HepG2 (cell line): ENCODE measurements around the gene ZKSCAN4. TPM values are rescaled to one million over a fixed set of nuclear protein-coding genes. Genes with fewer than 3 reads are reported as not detected.
A peak's percentile ranks its signal among the peaks of the same experiment; 100 is the strongest.

Source experiments
- ARHGAP35 ChIP-seq: sonication (generic); formaldehyde crosslinking; IDR thresholded peaks from 2 replicates; pipeline ENCODE4 v1.9.0; 2022; ENCODE audit warnings: mild to moderate bottlenecking, inconsistent platforms, moderate library complexity, missing genetic modification reagents, borderline replicate concordance
- CREB1 ChIP-seq, 2 experiments: fragments of 450-650 bp in 1 of 2; IDR thresholded peaks; 2 replicates each; pipeline ENCODE4 v1.6.1; 2016 to 2017; ENCODE audit warnings: control low read depth in 1 of 2, mild to moderate bottlenecking in 1 of 2, missing compliant biosample characterization in 1 of 2, missing genetic modification characterization in 1 of 2
- DMAP1 ChIP-seq: IDR thresholded peaks from 2 replicates; pipeline ENCODE4 v1.6.1; 2016
- HMG20B ChIP-seq: conservative IDR thresholded peaks from 2 replicates; pipeline ENCODE4 v1.6.1; 2016; ENCODE audit warnings: missing genetic modification reagents, missing compliant biosample characterization
- KAT7 ChIP-seq: IDR thresholded peaks from 2 replicates; pipeline ENCODE4 v1.6.1; 2018; ENCODE audit warnings: borderline replicate concordance, missing compliant biosample characterization
- KDM4B ChIP-seq: sonication (generic); formaldehyde crosslinking; IDR thresholded peaks from 2 replicates; pipeline ENCODE4 v1.4.0; 2020; ENCODE audit warnings: missing genetic modification reagents
- KDM5A ChIP-seq: fragments of 200-600 bp; sonication (generic); IDR thresholded peaks from 2 replicates; pipeline ENCODE4 v1.7.0; 2018; ENCODE audit warnings: antibody characterized with exemption, mild to moderate bottlenecking, low read length, borderline replicate concordance
- MAF1 ChIP-seq: sonication (generic); formaldehyde crosslinking; IDR thresholded peaks from 2 replicates; pipeline ENCODE4 v1.5.0; 2020; ENCODE audit warnings: missing genetic modification reagents, borderline replicate concordance
- PAF1 ChIP-seq: IDR thresholded peaks from 2 replicates; pipeline ENCODE4 v1.6.1; 2016; ENCODE audit warnings: missing genetic modification reagents, missing compliant biosample characterization
- RBM22 ChIP-seq: fragments of 200-400 bp; formaldehyde crosslinking; optimal IDR thresholded peaks from 2 replicates; pipeline ENCODE3; 2017; ENCODE audit warnings: mild to moderate bottlenecking, low read length, moderate library complexity
- SOX13 ChIP-seq, 3 experiments: fragments of 450-650 bp in 1 of 3; sonication (generic) in 1 of 3; formaldehyde crosslinking in 1 of 3; IDR thresholded peaks in 2 of 3; conservative IDR thresholded peaks in 1 of 3; 2 replicates each; pipeline versions ENCODE4 v1.5.0 to v1.6.1; 2016 to 2020; ENCODE audit warnings: antibody characterized with exemption in 1 of 3, mild to moderate bottlenecking in 1 of 3, missing compliant biosample characterization in 1 of 3, missing genetic modification reagents in 1 of 3, moderate library complexity in 1 of 3
- ZFP37 ChIP-seq: sonication (generic); formaldehyde crosslinking; IDR thresholded peaks from 2 replicates; pipeline ENCODE4 v1.4.0; 2020; ENCODE audit warnings: missing genetic modification reagents, borderline replicate concordance
- ZNF776 ChIP-seq: sonication (generic); formaldehyde crosslinking; IDR thresholded peaks from 2 replicates; pipeline ENCODE4 v1.4.0; 2020; ENCODE audit warnings: mild to moderate bottlenecking, missing genetic modification reagents
- polyA plus RNA-seq, 8 experiments: library from polyadenylated mRNA; depleted of rRNA in 3 of 8; stranded (reverse) in 7 of 8; unstranded in 1 of 8; fragments of >200 nt; fragmentation: Illumina TruSeq in 4 of 8; extraction: Trizol in 4 of 8; gene quantifications; 2 replicates each; pipeline versions ENCODE4 v1.2.1 to v1.2.3, GENCODE V29; 2011 to 2016; ENCODE audit warnings: low read depth in 4 of 8, missing spikeins in 1 of 8, mixed read lengths in 1 of 8; ENCODE audit not compliant: insufficient read depth in 1 of 8
- total RNA-seq, 5 experiments: library from RNA; depleted of rRNA; stranded (reverse); fragments of >200 nt; fragmentation: Illumina TruSeq; extraction: Trizol; gene quantifications; 2 replicates each; pipeline ENCODE4 v1.2.3, GENCODE V29; 2016; ENCODE audit warnings: low read depth in 1 of 5
- TF ChIP-seq, protein P1 (sequence below): sonication (generic); formaldehyde crosslinking; IDR thresholded peaks from 2 replicates; pipeline ENCODE4 v1.5.1; 2020; ENCODE audit warnings: missing genetic modification reagents, mild to moderate bottlenecking, borderline replicate concordance
- TF ChIP-seq, protein P2 (sequence below): sonication (generic); formaldehyde crosslinking; IDR thresholded peaks from 2 replicates; pipeline ENCODE4 v1.5.0; 2020; ENCODE audit warnings: missing genetic modification reagents, mild to moderate bottlenecking, borderline replicate concordance
- TF ChIP-seq, protein P3 (sequence below): sonication (generic); formaldehyde crosslinking; IDR thresholded peaks from 2 replicates; pipeline ENCODE4 v1.8.0; 2022; ENCODE audit warnings: mild to moderate bottlenecking, missing genetic modification reagents
- TF ChIP-seq, protein P4 (sequence below): sonication (generic); formaldehyde crosslinking; IDR thresholded peaks from 2 replicates; pipeline ENCODE4 v1.4.0; 2020; ENCODE audit warnings: missing genetic modification reagents

Gene ZKSCAN4
- total and polyA plus RNA-seq, 2 of the 13 experiments (the other 11 are each of a cell fraction or from before 2014, with no cell fraction given), result 2.9 to 7.8 TPM

DNA sequence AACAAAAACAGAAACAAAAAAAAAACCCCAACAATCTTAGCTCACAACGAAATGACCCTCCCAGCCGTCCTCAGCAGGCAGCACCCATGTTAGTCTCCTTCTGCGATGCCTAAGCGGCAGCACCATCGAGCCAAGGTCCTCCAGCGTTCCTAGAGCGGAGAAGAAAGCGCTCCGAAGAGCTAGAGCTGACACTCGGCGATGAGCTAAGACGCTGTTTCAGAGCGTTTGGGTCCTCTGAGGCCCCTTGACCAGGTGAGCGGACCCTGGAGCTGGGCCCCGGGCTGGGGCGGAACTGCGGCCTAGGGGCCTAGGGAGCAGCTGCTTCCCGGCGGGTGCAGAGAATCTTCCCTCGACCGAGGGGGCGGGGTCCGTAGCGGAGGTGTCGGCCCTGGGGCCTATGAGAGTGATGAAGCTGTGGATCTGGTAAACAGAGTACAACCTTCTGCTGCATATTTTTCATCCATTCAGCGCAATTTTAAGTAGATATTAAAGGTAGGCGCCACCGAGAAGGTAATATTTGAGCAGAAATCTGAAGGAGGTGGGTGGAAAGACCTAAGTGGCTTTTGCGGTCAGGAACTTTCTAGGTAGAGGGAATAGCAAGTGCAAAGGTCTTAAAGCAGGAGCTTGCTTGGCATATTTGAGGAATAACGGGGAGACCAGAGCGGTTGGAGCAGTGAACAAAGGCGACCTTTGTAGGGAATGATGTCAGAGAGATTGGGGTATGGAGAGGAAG, 15.1 kb upstream of the ZKSCAN4 start, which contains the start of gene ZSCAN26 (continued):
- TF ChIP-seq, protein P1, sequence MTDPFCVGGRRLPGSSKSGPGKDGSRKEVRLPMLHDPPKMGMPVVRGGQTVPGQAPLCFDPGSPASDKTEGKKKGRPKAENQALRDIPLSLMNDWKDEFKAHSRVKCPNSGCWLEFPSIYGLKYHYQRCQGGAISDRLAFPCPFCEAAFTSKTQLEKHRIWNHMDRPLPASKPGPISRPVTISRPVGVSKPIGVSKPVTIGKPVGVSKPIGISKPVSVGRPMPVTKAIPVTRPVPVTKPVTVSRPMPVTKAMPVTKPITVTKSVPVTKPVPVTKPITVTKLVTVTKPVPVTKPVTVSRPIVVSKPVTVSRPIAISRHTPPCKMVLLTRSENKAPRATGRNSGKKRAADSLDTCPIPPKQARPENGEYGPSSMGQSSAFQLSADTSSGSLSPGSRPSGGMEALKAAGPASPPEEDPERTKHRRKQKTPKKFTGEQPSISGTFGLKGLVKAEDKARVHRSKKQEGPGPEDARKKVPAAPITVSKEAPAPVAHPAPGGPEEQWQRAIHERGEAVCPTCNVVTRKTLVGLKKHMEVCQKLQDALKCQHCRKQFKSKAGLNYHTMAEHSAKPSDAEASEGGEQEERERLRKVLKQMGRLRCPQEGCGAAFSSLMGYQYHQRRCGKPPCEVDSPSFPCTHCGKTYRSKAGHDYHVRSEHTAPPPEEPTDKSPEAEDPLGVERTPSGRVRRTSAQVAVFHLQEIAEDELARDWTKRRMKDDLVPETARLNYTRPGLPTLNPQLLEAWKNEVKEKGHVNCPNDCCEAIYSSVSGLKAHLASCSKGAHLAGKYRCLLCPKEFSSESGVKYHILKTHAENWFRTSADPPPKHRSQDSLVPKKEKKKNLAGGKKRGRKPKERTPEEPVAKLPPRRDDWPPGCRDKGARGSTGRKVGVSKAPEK (CRISPR knock-in tag), result peak; percentile 92; the same call in 1 of the 2 replicates
- TF ChIP-seq KDM5A, result peak; percentile 94
- TF ChIP-seq SOX13 (IDR thresholded peaks at IDR 0.05), result no peak
- TF ChIP-seq SOX13 (CRISPR knock-in tag; conservative IDR thresholded peaks at IDR 0.05 in 1 of 2, IDR thresholded peaks at IDR 0.05 in 1 of 2), result peak in 1 of 2 experiments; percentile 33; a peak in 1 of 4 replicates
- TF ChIP-seq, protein P2, sequence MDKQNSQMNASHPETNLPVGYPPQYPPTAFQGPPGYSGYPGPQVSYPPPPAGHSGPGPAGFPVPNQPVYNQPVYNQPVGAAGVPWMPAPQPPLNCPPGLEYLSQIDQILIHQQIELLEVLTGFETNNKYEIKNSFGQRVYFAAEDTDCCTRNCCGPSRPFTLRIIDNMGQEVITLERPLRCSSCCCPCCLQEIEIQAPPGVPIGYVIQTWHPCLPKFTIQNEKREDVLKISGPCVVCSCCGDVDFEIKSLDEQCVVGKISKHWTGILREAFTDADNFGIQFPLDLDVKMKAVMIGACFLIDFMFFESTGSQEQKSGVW (CRISPR knock-in tag), result no peak
- TF ChIP-seq DMAP1 (CRISPR knock-in tag), result peak; percentile 89
- TF ChIP-seq KAT7 (CRISPR knock-in tag), result peak; percentile 92; the same call in 1 of the 2 replicates
- TF ChIP-seq RBM22, result no peak
- peak; percentile 74; the same call in 1 of the 2 replicates for TF ChIP-seq KDM4B (CRISPR knock-in tag)
- TF ChIP-seq, protein P3, sequence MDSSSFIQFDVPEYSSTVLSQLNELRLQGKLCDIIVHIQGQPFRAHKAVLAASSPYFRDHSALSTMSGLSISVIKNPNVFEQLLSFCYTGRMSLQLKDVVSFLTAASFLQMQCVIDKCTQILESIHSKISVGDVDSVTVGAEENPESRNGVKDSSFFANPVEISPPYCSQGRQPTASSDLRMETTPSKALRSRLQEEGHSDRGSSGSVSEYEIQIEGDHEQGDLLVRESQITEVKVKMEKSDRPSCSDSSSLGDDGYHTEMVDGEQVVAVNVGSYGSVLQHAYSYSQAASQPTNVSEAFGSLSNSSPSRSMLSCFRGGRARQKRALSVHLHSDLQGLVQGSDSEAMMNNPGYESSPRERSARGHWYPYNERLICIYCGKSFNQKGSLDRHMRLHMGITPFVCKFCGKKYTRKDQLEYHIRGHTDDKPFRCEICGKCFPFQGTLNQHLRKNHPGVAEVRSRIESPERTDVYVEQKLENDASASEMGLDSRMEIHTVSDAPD (CRISPR knock-in tag), result 0 out of 2 replicates have a peak, but pooled peaks have one; percentile 52
- no peak for TF ChIP-seq PAF1 (CRISPR knock-in tag)
- TF ChIP-seq ZFP37 (CRISPR knock-in tag), result peak; percentile 86; the same call in 1 of the 2 replicates
- TF ChIP-seq MAF1, result 0 out of 2 replicates have a peak, but pooled peaks have one; percentile 70
- peak; percentile 55 for TF ChIP-seq HMG20B (CRISPR knock-in tag)
- TF ChIP-seq, protein P4, sequence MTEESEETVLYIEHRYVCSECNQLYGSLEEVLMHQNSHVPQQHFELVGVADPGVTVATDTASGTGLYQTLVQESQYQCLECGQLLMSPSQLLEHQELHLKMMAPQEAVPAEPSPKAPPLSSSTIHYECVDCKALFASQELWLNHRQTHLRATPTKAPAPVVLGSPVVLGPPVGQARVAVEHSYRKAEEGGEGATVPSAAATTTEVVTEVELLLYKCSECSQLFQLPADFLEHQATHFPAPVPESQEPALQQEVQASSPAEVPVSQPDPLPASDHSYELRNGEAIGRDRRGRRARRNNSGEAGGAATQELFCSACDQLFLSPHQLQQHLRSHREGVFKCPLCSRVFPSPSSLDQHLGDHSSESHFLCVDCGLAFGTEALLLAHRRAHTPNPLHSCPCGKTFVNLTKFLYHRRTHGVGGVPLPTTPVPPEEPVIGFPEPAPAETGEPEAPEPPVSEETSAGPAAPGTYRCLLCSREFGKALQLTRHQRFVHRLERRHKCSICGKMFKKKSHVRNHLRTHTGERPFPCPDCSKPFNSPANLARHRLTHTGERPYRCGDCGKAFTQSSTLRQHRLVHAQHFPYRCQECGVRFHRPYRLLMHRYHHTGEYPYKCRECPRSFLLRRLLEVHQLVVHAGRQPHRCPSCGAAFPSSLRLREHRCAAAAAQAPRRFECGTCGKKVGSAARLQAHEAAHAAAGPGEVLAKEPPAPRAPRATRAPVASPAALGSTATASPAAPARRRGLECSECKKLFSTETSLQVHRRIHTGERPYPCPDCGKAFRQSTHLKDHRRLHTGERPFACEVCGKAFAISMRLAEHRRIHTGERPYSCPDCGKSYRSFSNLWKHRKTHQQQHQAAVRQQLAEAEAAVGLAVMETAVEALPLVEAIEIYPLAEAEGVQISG, result peak; percentile 100
- TF ChIP-seq ARHGAP35, result 0 out of 2 replicates have a peak, but pooled peaks have one; percentile 82
- no peak for TF ChIP-seq CREB1 (IDR thresholded peaks at IDR 0.05)
- TF ChIP-seq CREB1 (CRISPR knock-in tag; IDR thresholded peaks at IDR 0.05), result peak; percentile 81
- no peak for TF ChIP-seq ZNF776 (CRISPR knock-in tag)
